ENCODE measurements around the gene ARMC2. TPM values are rescaled to one million over a fixed set of nuclear protein-coding genes. Genes with fewer than 3 reads are reported as not detected.

Gene ARMC2
- total and polyA plus RNA-seq, 7 donors: 0.56 to 3.7 (median 2.0) TPM

GRCh38 chr6:108847738-108848115, 495 bp upstream of the ARMC2 start:
- H3K4me3 ChIP-seq: peak overlapping the region; percentile 90
- intact Hi-C loops (cut with DNase I): loop anchor here in 1 of 2 donors (5.0 kb wide), 1 partner anchor 45 kb away; no protein-coding TSS in a partner anchor
- peaks cover 29% of the 10 kb centered on the region for H3K4me1 ChIP-seq
- peak overlapping the region; percentile 71 for H3K27ac ChIP-seq
- H3K9me3 ChIP-seq: no peaks in the 10 kb centered on the region
- DNase-seq: no peak
- WGBS, 3 donors: 40 to 51% (median 42%) methylated on average over 12 of the region's 12 CpGs
- TF ChIP-seq, protein P1, sequence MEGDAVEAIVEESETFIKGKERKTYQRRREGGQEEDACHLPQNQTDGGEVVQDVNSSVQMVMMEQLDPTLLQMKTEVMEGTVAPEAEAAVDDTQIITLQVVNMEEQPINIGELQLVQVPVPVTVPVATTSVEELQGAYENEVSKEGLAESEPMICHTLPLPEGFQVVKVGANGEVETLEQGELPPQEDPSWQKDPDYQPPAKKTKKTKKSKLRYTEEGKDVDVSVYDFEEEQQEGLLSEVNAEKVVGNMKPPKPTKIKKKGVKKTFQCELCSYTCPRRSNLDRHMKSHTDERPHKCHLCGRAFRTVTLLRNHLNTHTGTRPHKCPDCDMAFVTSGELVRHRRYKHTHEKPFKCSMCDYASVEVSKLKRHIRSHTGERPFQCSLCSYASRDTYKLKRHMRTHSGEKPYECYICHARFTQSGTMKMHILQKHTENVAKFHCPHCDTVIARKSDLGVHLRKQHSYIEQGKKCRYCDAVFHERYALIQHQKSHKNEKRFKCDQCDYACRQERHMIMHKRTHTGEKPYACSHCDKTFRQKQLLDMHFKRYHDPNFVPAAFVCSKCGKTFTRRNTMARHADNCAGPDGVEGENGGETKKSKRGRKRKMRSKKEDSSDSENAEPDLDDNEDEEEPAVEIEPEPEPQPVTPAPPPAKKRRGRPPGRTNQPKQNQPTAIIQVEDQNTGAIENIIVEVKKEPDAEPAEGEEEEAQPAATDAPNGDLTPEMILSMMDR (IDR thresholded peaks at IDR 0.05): no peak
- no peaks in the 10 kb centered on the region for H3K36me3 ChIP-seq (ENCODE audit: insufficient read depth in 1 of 2, low read depth in 1 of 2)
- no peaks in the 10 kb centered on the region for H3K27me3 ChIP-seq (ENCODE audit: insufficient read depth in 3 of 3, low read length in 2 of 3)
- ATAC-seq: no peak

DNA sequence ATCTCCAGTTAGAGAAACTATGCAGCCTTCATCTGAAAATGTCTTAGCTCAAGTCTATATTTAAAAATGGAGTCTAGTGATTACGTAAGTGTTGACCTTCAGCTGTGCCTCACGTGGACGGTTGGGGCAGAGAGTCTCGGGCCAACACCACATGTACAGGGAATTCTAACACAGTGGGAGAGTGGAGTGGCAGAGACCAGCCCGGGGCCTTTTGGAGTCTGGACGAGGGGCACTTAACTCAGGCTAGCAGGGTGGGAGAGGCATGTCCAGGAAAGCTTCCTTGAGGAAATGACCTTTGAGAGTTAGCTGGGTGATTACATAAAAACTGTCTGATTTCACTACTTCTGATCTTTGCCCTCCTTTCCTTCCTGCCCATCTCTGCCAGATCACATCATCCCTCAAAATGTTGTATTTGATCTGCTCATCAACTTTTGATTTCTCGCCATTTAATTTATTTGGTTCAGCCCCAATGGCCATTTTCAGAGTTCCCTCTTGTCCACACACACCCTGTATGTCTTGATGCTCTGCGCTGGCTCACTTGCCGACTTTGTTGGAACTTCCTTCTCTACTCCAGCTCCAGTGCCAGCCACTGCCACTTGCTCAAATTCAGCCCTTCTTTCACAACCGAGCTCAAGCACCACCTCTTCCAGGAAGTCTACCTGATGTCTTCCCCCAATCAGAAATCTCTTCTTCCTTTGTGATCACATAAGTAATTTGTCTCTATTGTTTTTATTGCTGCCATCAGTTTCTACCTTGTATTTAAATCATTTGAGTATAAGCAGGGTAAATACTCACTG, 2.6 kb downstream of the ARMC2 start:
- Histone ChIP-seq H3K4me1 (peaks cover 29% of the 10 kb centered on the region), H3K27ac (peak overlapping the region; percentile 43), H3K4me3 (no peak overlapping the region), H3K27me3 (ENCODE audit: insufficient read depth in 3 of 3, low read length in 2 of 3) (no peaks in the 10 kb centered on the region), H3K9me3 (no peaks in the 10 kb centered on the region), H3K36me3 (ENCODE audit: insufficient read depth in 1 of 2, low read depth in 1 of 2) (peaks cover 0 to 17% of the 10 kb centered on the region in 2 donors)
- WGBS, 3 donors: 49 to 58% (median 50%) methylated on average over 10 of the region's 10 CpGs
- peak in 3 of 4 donors; percentile 19 to 45 (median 36) for ATAC-seq
- intact Hi-C loops (cut with DNase I): loop anchor here in 1 of 2 donors (5.0 kb wide), 1 partner anchor 36 kb away; no protein-coding TSS in a partner anchor
- TF ChIP-seq, protein P1 (IDR thresholded peaks at IDR 0.05): no peak
- peak in 1 of 2 donors; percentile 34 for DNase-seq

GRCh38 chr6:108851756-108852155, 3.5 kb downstream of the ARMC2 start:
- H3K36me3 ChIP-seq (ENCODE audit: insufficient read depth in 1 of 2, low read depth in 1 of 2): peaks cover 0 to 25% of the 10 kb centered on the region in 2 donors
- no peaks in the 10 kb centered on the region for H3K27me3 ChIP-seq (ENCODE audit: insufficient read depth in 3 of 3, low read length in 2 of 3)
- H3K27ac ChIP-seq: no peak overlapping the region
- peaks cover 29% of the 10 kb centered on the region for H3K4me1 ChIP-seq
- intact Hi-C loops (cut with DNase I): loop anchor here in 1 of 2 donors (5.0 kb wide), 1 partner anchor 36 kb away; no protein-coding TSS in a partner anchor
- no peak for DNase-seq
- no peak for ATAC-seq
- 88 to 94% (median 91%) methylated on average over 1 of the region's 1 CpG for WGBS, 3 donors
- TF ChIP-seq, protein P1 (IDR thresholded peaks at IDR 0.05): no peak
- H3K9me3 ChIP-seq: no peaks in the 10 kb centered on the region
- H3K4me3 ChIP-seq: no peak overlapping the region

DNA sequence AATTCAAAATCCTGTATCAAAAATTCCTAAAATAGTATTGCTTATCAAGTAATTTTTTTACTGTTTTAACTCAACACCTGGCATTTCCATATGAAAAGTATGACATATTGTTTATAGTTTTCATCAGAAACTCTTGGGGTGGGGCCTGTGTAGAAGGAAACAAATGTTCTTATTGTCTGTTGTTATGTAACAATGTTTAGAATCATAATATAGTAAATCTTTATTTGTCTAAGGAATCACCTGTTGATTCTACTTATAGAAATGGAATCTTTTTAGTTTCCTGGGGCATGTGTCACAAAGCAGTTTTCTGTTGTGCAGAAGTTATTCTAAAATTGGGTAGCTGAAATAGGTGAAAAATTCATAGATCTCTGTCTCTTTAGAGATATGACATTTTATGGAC, 4.9 kb downstream of the ARMC2 start:
- intact Hi-C loops (cut with DNase I): loop anchor here in 1 of 2 donors (5.0 kb wide), 1 partner anchor 34 kb away; no protein-coding TSS in a partner anchor

More for the DNA sequence above, 4.9 kb downstream of the ARMC2 start:
- Histone ChIP-seq H3K9me3 (peaks cover 9% of the 10 kb centered on the region), H3K4me1 (peaks cover 22% of the 10 kb centered on the region), H3K36me3 (ENCODE audit: insufficient read depth in 1 of 2, low read depth in 1 of 2) (peaks cover 0 to 39% of the 10 kb centered on the region in 2 donors), H3K27ac (no peak overlapping the region), H3K4me3 (no peak overlapping the region), H3K27me3 (ENCODE audit: insufficient read depth in 3 of 3, low read length in 2 of 3) (no peaks in the 10 kb centered on the region)
- TF ChIP-seq, protein P1 (IDR thresholded peaks at IDR 0.05): no peak
- no peak for ATAC-seq
- DNase-seq: no peak
